Endothelial cell of umbilical vein (primary cell): Measurements from ENCODE around the gene GATA3. TPM values are rescaled to one million over a fixed set of nuclear protein-coding genes. Genes with fewer than 3 reads are reported as not detected.

ENCODE experiments used
- BruUV-seq: library from RNA; stranded (reverse); fragments of 400-500 nt; replicated peaks from 2 replicates; lab custom pipeline; 2021; lab: Mats Ljungman, UMichigan
- CTCF ChIA-PET: fragments of 300-600, 350-600 bp; sonication (Branson Sonifier 250); formaldehyde crosslinking; loops from one replicate; lab custom pipeline; 2021; ENCODE audit warnings: antibody characterized with exemption, inconsistent platforms; lab: Charles Lee
- POLR2A ChIA-PET: fragments of 300-600, 350-600 bp; sonication (Branson Sonifier 250); formaldehyde crosslinking; loops from one replicate; lab custom pipeline; 2021; ENCODE audit warnings: antibody characterized with exemption, inconsistent platforms; lab: Charles Lee
- DNase-seq: peaks from one replicate; pipeline ENCODE4 v3.0.0-alpha.2; 2011; ENCODE audit warnings: low read depth, low spot score
- FAIRE-seq: peaks from 2 replicates; lab custom pipeline; 2011; peaks lifted over from hg19 to GRCh38; lab: Jason Lieb, UNC
- H2AFZ ChIP-seq: 2 replicates; pipeline ENCODE4 v1.6.0; 2012; ENCODE audit warnings: low read depth, low read length, control low read depth, inconsistent platforms
- H3K27ac ChIP-seq: 2 replicates; pipeline ENCODE4 v1.5.1; 2011; ENCODE audit warnings: low read depth, mild to moderate bottlenecking, control low read depth, low read length, moderate library complexity; ENCODE audit not compliant: insufficient read depth
- H3K27me3 ChIP-seq, 2 experiments: 2 replicates each; pipeline versions ENCODE4 v1.6.0 to v1.6.1; 2011; ENCODE audit warnings: low read length in 2 of 2, mixed read lengths in 1 of 2; ENCODE audit not compliant: control insufficient read depth in 2 of 2, insufficient read depth in 2 of 2
- H3K36me3 ChIP-seq, 2 experiments: 2 replicates in 1 of 2; 3 replicates in 1 of 2; pipeline ENCODE4 v1.5.1; 2011; ENCODE audit warnings: low read length in 2 of 2, mild to moderate bottlenecking in 1 of 2, moderate library complexity in 1 of 2; ENCODE audit not compliant: control insufficient read depth in 2 of 2, insufficient read depth in 2 of 2; ENCODE audit errors: extremely low read depth in 1 of 2
- H3K4me1 ChIP-seq: 3 replicates; pipeline ENCODE4 v1.5.1; 2011; ENCODE audit warnings: mild to moderate bottlenecking, low read length; ENCODE audit not compliant: control insufficient read depth, insufficient read depth; ENCODE audit errors: extremely low read depth
- H3K4me2 ChIP-seq: 2 replicates; pipeline ENCODE4 v1.6.1; 2011; ENCODE audit warnings: low read length, control low read depth, mixed read lengths; ENCODE audit not compliant: insufficient read depth
- H3K4me3 ChIP-seq, 3 experiments: fragments of 200-600 bp in 1 of 3; sonication (generic), shearing (Covaris generic) in 1 of 3; replicated peaks in 1 of 3; 2 replicates each; pipeline ENCODE4 v1.5.1; 2011 to 2016; ENCODE audit warnings: control low read depth in 3 of 3, low read length in 3 of 3, mild to moderate bottlenecking in 2 of 3, inconsistent platforms in 1 of 3, low read depth in 1 of 3, moderate library complexity in 1 of 3; ENCODE audit not compliant: insufficient read depth in 1 of 3
- H3K79me2 ChIP-seq: 2 replicates; pipeline ENCODE4 v1.6.0; 2012; ENCODE audit warnings: low read length, inconsistent platforms; ENCODE audit not compliant: control insufficient read depth, insufficient read depth
- H3K9ac ChIP-seq: replicated peaks from 2 replicates; pipeline ENCODE3; 2011; ENCODE audit warnings: low read length, control low read depth; ENCODE audit not compliant: insufficient read depth; ENCODE audit errors: extremely low read depth
- H3K9me1 ChIP-seq: replicated peaks from 3 replicates; pipeline ENCODE4 v1.6.0; 2011; ENCODE audit warnings: mild to moderate bottlenecking, low read length; ENCODE audit not compliant: control insufficient read depth, insufficient read depth; ENCODE audit errors: extremely low read depth
- H3K9me3 ChIP-seq: replicated peaks from 2 replicates; pipeline ENCODE4 v1.5.1; 2012; ENCODE audit warnings: low read length, inconsistent platforms; ENCODE audit not compliant: control insufficient read depth, insufficient read depth
- H4K20me1 ChIP-seq: replicated peaks from 2 replicates; pipeline ENCODE3; 2011; ENCODE audit warnings: mild to moderate bottlenecking, low read length; ENCODE audit not compliant: control insufficient read depth, insufficient read depth; ENCODE audit errors: extremely low read depth
- CTCF ChIP-seq, 2 donors: IDR thresholded peaks; 1 replicate in 1 of 2; 2 replicates in 1 of 2; pipeline ENCODE4 v1.5.1; 2011; ENCODE audit warnings: low read length in 2 of 2, mild to moderate bottlenecking in 2 of 2, moderate library complexity in 2 of 2, control low read depth in 1 of 2, inconsistent platforms in 1 of 2, low read depth in 1 of 2; ENCODE audit not compliant: insufficient read depth in 1 of 2; ENCODE audit errors: extremely low read depth in 1 of 2
- EZH2 ChIP-seq: IDR thresholded peaks from 2 replicates; pipeline ENCODE4 v1.6.1; 2012; ENCODE audit warnings: borderline replicate concordance, low read depth, mild to moderate bottlenecking, moderate library complexity, low read length, inconsistent platforms; ENCODE audit not compliant: severe bottlenecking
- FOS ChIP-seq: IDR thresholded peaks from 2 replicates; pipeline ENCODE4 v1.6.1; 2011; ENCODE audit warnings: mild to moderate bottlenecking, low read length, moderate library complexity, borderline replicate concordance; ENCODE audit not compliant: insufficient read depth
- GATA2 ChIP-seq: IDR thresholded peaks from 2 replicates; pipeline ENCODE4 v1.7.0; 2011; ENCODE audit warnings: low read depth, mild to moderate bottlenecking, moderate library complexity, mixed read lengths, low read length; ENCODE audit not compliant: insufficient read length, insufficient read depth
- JUN ChIP-seq: IDR thresholded peaks from 2 replicates; pipeline ENCODE4 v1.6.1; 2011; ENCODE audit warnings: borderline replicate concordance, low read depth; ENCODE audit not compliant: insufficient read length, insufficient read depth
- MAX ChIP-seq: IDR thresholded peaks from 2 replicates; pipeline ENCODE4 v1.6.1; 2011; ENCODE audit not compliant: insufficient read depth, insufficient read length
- MYC ChIP-seq: IDR thresholded peaks from one replicate; pipeline ENCODE4 v1.6.1; 2011; ENCODE audit warnings: mild to moderate bottlenecking, low read depth, low read length
- POLR2A ChIP-seq: IDR thresholded peaks from 2 replicates; pipeline ENCODE4 v1.6.1; 2012; ENCODE audit warnings: low read depth, mild to moderate bottlenecking, control low read depth, low read length
- POLR2AphosphoS5 ChIP-seq: IDR thresholded peaks from 2 replicates; pipeline ENCODE4 v1.6.1; 2012; ENCODE audit warnings: low read depth, mild to moderate bottlenecking, control low read depth, low read length, moderate library complexity; ENCODE audit not compliant: insufficient read depth
- dilution Hi-C: fragments of 300-500 bp; cut with MboI; formaldehyde crosslinking; loops from one replicate; pipeline ENCODE4 v1.15.0; 2019; ENCODE audit warnings: low sequenced_read_pairs; ENCODE audit not compliant: extremely low pct_ligation_motif_present
- intact Hi-C: fragments of 100-400 bp; cut with micrococcal nuclease; formaldehyde crosslinking; loops from one replicate; pipeline ENCODE4 v1.10.0; 2022
- polyA plus RNA-seq, 4 experiments: library from polyadenylated mRNA; depleted of rRNA in 3 of 4; stranded (reverse) in 3 of 4; unstranded in 1 of 4; fragments of >200 nt; gene quantifications; 2 replicates each; pipeline versions ENCODE4 v1.2.1 to v1.2.3, GENCODE V29; 2011 to 2012; ENCODE audit warnings: missing spikeins in 1 of 4
- total RNA-seq: library from RNA; stranded (reverse); gene quantifications from 2 replicates; pipeline ENCODE4 v1.2.3, GENCODE V29; 2021

GATA3 gene
- total and polyA plus RNA-seq, 2 donors (not counting 3 experiments of a cell fraction or from before 2014, with no cell fraction given): 9.3 to 33.0 TPM

DNA sequence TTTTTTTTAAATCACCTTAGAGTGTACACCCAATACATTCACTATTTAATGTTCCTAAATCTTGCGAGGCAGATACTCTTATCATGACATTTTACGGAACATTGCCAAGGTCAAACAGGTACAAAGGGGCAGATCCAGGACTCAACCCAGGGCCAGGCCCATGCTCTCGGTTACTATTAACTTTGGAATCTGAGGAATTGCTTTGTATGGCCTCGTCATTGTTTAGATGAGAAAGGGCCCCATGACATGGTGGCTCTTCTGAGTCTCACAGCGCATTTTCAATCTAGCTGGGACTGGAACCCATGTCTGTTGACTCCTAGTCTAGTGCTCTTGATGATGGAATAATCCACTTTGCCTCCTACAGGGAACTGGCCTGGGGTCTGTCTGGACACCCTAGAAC, 59.1 kb downstream of the GATA3 start:
- no peak overlapping the region for H3K27ac ChIP-seq
- H3K4me2 ChIP-seq: no peak overlapping the region
- BruUV-seq: no TSS peak
- no peak overlapping the region for H3K4me3 ChIP-seq
- no peaks in the 10 kb centered on the region for H3K27me3 ChIP-seq
- TF ChIP-seq POLR2AphosphoS5: no peak
- TF ChIP-seq CTCF (IDR thresholded peaks at IDR 0.05; ENCODE audit: extremely low read depth in 1 of 2, insufficient read depth in 1 of 2, low read depth in 1 of 2, low read length in 2 of 2): no peak
- TF ChIP-seq FOS: no peak
- TF ChIP-seq POLR2A: no peak
- TF ChIP-seq MYC: no peak
- TF ChIP-seq JUN: no peak
- no peak for TF ChIP-seq MAX
- no peak for TF ChIP-seq GATA2
- no peak for TF ChIP-seq EZH2
- no peaks in the 10 kb centered on the region for H4K20me1 ChIP-seq
- no peaks in the 10 kb centered on the region for H3K9me3 ChIP-seq
- H2AFZ ChIP-seq: no peak overlapping the region
- H3K9ac ChIP-seq: no peak overlapping the region
- ChIA-PET POLR2A (no interaction called here), CTCF (no interaction called here)
- peaks cover 1% of the 10 kb centered on the region for H3K4me1 ChIP-seq
- intact Hi-C loops (no loop called here), dilution Hi-C loops (no loop called here)
- no peaks in the 10 kb centered on the region for H3K9me1 ChIP-seq
- FAIRE-seq (no peak), DNase-seq (no peak)
- H3K79me2 ChIP-seq: no peaks in the 10 kb centered on the region
- no peaks in the 10 kb centered on the region for H3K36me3 ChIP-seq
